Measurements from ENCODE around the gene SHISAL2A. TPM values are rescaled to one million over a fixed set of nuclear protein-coding genes. Genes with fewer than 3 reads are reported as not detected.

Gene SHISAL2A
- total RNA-seq, 1 experiment from 2014 or later: not detected

DNA sequence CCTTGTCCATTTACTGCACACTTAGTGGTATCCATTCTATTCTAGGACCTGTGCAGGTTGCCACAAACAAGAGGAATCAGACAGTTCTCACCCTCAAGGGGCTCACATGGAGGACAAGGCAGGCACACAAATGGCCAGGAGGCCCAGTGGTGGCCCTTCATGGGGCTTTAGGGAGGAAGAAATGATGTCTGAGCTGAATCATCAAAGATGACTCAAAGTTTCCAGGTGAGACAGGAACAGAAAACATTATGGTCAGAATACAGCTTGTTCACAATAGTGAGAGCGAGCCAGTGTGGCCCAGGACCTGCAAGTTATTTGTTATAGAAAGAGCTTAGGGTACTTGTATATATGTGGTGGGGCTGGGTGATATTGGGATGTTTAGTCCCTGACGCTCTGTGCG lies 26.4 kb downstream of the SHISAL2A start:
- no peak for DNase-seq (ENCODE audit: low read depth)

DNA sequence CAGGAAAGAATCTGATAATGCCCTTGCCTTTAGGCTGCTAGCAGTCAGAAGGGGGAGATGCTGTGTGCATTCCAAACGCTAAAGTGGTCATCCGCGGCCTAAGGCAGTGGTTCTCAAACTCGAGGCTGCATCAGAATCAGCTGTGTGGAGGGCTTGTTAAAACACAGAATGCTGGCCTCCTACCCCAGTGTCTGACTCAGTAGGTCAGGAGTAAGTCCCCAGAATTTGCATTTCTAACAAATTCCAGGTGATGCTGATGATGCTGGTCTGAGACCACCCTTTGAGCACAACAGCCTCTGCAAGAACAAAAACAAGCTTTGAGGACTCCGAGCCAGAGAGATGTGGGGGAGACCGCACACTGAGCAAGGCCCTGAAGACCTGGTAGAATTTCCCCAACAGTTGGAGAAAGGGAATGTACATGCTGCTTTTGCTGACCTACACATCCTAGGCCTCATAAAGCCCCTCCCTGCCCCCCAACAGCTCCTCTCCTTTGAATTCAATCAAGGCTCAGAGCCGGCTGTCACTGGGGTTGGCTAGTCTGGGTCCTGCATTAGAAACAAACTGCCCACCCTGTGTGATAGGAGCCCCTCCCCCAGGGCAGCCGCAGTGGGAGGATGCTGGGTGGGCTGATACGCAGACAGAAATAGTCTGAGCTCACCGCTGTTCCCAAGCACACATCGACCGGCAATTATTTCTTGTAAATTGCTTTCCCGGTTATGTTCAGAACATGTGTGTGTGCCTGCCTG lies 27.1 kb downstream of the SHISAL2A start:
- no peak for DNase-seq (ENCODE audit: low read depth)

DNA sequence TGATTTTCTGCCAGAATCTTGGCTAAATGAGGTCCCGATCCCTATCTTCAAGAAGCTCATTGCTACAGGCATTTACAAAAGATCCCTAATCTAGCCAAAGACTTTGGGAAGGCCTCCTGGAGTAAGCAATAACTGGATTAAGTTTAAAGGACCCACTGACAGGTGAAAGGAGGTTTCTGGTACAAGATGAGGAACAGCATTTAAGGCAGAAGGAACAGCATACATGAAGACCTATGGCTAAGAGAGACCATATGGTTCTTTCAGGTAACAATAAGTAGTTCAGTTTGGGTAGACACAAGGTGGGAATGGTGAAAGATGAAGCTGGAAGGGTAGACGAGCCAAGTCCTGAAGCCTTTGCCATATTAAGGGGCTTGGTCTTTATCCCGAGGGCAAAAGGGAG lies 27.8 kb downstream of the SHISAL2A start:
- no peak for DNase-seq (ENCODE audit: low read depth)

DNA sequence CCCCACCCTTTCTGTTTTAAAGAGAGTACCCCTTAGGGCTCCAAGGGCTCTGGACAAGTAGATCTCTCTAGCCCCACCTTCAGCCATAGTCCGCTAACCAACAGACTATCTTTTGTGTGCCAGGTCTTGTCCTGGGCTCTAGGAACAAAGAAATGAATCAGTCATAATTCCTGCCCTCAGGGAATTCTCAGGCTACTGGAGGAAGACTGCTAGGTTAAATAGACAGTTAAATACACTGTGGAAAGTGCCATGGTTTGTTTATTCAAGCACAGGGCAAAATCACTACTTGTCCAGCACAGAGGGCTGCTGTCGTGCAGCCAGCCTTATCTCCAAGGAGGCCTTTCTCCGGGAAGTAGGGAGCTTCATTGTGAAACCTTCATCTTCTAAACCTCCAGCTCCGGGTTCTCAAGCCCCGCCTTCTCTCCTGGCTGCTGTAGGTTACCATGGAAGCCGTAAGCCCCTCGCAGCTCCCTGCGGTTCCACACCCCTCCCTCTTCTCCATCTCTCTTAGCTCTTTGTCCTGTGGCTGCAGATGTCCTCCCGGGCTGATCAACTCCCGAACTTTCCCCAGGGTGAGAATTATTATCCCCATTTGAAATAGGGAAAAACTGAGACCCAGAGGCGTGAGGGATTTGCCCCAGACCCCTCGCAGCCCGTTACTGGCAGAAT lies 29.8 kb downstream of the SHISAL2A start:
- peak; percentile 68 for DNase-seq (ENCODE audit: low read depth)

DNA sequence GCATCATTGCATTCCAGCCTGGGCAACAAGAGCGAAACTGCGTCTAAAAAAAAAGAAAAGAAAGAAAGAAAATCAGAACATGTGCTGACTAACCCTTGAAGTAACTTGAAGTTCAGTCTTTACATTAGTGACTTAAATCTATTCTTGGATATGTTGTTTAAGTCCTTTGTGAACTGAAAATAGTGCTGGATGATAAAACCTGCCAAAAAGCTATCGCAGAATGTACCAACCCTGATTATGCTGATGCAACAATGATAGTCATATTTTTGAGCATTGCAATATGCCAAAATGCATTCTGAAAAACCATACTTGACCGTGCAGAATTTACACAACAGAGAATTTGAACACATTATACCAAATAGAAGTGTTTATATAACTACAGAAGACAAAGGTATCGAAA lies 30.7 kb downstream of the SHISAL2A start:
- DNase-seq (ENCODE audit: low read depth): no peak

DNA sequence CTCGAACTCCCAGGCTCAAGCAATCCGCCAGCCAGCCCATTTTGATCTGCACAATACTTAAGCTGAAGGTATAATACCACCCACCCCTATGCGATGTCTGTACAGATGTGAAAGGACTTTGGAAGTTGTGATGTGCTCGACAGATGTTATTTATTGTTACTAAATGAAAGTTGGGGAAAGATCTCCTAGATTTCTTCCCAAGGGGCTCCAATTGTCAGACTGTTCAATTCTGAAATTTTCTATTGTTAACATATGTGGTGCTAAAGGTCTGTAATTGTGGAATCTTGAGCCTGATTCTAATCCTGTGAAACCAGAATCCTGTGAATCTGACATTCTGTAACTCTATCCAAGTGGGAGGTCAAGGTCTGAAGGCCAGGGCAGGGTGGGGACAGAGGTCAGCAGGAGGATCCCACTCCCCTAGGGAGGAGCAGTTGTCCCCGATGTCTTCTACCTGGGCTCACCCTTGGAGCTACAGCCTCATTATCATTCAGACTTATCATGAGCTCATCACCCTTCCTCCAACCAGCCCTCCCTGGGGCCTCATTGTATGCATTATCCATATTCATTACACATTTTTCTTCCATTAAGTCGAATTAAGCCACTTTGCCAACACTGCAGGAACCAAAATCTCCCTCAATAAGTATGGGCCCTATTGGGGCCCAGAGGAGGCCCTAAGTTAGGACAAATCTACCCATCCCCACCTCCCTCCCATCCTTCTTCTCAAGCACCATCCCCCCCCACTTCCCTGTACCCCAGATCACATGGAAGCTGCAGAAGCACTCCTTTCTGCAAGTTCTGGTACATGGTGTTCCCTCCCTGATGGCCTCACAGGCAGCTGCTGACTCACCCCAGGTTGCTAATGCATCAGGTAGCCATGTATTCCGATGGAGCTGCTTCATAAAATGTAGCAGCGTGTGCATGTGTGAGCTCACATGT lies 32.3 kb downstream of the SHISAL2A start:
- peak; percentile 38 for DNase-seq (ENCODE audit: low read depth)

DNA sequence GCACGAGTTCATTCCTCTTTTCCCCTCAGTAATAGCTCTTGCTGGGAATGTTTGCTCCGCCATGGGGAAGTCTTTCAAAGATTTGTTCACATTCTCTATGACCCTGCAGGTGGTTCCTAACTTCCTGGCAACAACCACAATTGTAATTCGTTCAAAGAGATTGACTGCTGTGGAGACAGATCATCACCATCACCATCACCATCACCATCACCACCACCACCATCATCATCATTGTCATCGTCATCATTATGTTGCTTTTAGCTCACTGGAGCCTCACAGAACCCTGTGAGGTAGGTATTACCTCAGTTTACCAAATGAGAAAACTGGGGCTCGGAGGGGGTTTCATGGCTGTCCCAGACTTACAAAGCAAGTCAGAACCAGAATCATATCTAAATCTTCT lies 34.3 kb downstream of the SHISAL2A start:
- no peak for DNase-seq (ENCODE audit: low read depth)

DNA sequence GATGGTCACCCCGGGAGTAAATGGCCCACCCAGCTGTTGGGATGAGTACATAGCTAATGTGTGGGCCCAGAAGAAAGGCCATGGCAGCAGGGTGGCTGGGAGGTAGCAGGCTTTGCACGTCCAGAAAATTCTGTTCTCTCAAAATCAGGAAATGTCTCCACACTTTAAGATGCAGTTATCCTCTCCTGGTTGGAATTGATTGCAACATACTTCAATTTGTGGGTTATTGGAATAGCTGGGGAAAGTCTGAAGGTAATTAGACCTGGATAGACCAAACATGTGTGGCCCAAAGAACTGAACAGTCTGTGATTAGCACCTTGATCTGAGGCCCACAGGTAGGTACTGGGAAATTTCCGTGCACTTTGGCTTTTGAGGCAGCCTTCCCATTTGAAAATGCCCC lies 35.0 kb downstream of the SHISAL2A start:
- DNase-seq (ENCODE audit: low read depth): no peak

DNA sequence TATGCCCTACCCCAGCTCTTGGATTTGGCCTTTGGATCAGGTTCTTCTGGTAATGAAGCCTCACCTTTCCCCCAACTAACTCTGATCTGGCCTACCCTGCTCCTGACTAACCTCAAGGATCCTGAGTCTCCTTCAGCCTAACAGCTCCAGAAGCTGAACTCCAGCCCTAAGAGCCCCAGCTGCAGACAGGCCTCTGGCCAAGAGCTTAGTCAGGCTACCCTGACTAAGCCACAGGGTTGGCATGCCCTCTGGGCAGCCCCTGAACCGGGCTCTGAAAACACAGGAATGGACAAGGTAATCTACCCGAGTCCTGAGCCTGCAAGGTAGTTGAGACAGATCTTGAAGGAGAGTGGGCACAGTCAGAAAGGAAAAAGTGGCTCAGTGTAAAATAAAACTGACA lies 35.7 kb downstream of the SHISAL2A start:
- no peak for DNase-seq (ENCODE audit: low read depth)

DNA sequence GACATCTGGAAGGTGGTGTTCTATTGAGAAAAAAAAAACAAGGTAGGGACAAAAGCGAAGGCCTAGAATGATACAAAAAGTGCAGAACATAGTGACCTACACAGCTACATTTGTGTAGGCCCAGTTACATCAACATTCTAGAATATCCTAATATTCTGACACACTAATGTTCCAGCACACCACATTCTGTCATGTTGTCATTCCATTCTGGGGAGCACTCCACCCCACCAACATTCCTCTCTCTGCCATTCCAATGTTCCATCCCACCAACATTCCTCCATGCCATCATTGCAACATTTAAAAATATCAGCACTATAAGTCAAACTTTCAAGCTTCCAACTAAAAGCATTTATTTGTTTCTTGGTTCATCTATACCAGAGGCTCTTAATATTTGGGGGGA lies 36.7 kb downstream of the SHISAL2A start:
- DNase-seq (ENCODE audit: low read depth): peak; percentile 58

DNA sequence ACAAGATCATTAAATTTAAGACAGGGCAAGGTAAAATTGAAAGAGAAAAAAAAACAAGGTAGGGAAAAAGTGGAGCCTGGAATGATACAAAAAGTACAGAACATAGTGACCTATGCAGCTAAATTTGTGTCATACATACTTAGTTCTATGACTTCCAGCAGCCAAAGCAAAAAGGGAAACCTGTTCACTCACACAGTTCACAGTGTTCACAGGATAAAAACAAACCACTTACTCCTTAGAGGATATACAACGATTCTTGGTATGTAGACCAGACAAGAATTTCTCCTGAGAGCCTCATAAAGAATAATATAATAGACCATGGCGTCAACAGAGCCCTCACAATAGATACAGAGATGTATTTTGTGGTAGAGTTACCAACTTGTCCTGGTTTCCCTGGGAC lies 37.6 kb downstream of the SHISAL2A start:
- DNase-seq (ENCODE audit: low read depth): no peak

DNA sequence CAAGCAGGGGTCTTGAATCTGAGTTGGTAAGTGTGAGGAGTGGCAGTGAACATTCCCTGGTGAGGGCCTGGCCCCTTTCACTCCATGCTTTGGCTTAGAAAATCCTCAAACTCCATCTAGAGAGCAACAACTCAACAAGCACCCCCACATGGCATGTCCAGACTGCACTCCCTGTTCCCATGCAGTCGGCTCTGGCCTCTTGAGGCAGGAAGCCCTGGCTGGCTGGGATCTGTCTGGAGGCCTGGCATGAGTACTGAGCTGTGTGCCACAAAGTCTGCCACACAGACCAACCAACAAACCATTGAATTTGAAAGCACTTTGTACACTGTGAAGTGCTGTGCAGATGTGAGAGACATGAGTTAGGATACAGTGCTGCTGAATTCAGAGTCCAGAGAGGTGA lies 40.0 kb downstream of the SHISAL2A start:
- DNase-seq (ENCODE audit: low read depth): no peak

DNA sequence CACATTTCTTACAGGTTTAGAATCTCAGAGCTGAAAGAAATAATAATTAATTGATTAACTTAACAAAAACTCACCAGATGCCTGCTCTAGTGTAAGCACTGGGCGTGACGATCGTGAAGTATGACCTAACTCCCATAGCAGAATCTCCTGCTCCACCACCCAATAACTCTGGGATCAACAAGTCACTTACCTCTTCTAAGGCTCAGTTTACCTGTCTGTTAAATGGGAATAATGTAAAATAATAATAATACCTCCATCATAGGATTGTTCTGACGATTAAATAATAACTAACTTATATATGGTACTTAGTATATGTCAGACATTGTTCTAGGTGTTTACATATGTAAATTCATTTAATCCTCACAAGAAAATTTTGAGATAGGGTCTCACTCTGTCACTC lies 40.5 kb downstream of the SHISAL2A start:
- DNase-seq (ENCODE audit: low read depth): no peak

DNA sequence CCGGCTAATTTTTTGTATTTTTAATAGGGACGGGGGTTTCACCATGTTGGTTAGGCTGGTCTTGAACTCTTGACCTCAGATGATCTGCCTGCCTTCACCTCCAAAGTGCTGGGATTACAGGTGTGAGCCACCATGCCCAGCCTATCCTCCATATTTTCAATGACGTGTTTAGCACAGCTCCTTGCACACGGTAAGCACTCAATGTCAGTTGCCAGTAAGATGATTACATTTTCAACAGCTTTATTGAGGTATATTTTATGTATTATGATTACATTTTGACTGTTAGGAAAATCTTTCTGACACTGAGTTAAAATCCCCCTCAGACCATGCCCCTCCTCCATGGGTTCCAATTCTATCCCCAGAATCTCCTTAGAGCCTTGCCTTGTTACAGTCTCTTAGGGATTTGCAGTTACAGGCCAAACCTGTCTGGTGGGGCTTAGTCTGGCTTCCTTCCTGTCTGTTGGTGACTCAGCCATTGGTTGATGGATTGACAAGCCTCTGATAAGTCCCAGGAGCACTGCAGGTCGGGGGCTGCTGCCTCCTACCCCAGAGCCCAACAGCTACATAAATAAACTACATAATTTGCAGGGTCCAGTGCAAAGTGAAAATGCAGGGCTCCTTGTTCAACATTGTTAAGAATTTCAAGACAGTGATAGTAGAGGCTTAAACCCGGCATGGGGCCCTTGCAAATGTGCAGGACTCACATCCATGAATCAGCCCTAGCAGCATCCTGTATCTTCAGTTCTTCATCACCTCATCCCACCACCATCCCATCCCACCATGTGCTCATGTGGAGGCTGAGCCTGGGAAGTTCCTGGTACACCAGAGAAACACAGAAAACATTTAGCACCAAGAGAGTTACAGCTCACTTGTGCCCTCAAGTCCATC lies 41.8 kb downstream of the SHISAL2A start:
- no peak for DNase-seq (ENCODE audit: low read depth)

DNA sequence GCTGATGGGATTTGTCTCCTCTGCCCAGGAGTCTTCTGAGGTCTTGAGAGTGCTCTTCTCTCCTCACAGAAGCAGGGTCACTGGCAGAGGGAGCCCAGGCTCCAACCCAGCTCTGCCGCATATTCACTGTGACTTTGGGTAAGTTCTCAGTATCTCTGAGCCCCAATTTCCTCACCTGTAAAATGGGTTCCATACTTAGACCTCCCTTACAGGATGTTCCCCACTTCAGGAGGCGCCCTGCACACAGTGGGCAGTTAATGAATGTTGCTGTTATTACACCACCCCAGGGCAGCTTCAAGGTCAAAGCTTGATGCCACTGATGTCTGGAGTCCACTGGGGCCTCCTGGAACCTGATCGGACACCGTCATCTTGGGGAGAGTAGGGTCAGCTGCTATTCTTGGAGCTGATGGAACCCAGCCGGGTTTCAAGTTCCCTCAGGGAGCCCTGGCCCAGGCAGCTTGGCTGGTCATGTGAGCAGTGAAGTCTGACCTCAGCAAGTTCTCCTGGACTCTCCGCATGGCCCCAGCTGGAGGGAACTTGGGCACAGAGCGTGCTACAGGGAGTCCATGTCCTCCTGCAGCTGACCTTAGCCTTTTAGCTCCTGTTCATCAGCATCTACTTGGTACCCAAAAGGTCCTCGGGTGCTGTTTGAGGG lies 43.4 kb downstream of the SHISAL2A start:
- DNase-seq (ENCODE audit: low read depth): no peak

DNA sequence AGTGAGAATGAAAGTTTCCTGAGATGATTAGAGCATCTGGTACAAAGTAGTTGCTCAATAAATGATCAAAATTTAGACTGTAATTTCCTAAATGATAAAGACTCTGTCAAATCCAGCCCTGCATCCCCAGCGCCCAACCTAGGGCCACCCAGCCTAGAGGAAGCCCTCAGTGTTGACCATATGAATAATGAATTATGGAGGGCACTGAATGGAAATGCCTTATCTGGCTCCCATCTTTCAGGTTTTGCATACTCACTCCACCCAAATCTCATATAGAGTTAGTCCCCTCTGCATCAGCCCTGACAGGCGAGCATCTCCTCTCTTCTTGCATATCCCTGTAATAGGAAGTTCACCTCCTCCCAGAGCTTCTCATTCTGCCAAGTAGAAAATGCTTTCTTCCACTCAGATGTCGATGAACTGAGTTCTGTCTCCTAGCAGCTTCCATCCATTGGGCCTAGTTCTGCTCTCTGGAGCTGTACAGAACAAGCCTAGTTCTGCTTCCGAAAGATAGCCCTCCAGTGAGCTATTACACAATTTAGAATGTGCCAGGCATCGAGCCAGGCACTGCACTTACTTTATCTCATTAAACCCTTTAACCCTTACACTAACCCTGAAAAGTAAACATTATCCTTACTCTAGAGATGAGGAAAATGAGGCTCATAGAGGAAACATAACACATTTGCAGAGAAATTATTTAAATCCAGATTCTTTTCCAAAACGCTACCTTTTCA lies 44.3 kb downstream of the SHISAL2A start:
- no peak for DNase-seq (ENCODE audit: low read depth)

DNA sequence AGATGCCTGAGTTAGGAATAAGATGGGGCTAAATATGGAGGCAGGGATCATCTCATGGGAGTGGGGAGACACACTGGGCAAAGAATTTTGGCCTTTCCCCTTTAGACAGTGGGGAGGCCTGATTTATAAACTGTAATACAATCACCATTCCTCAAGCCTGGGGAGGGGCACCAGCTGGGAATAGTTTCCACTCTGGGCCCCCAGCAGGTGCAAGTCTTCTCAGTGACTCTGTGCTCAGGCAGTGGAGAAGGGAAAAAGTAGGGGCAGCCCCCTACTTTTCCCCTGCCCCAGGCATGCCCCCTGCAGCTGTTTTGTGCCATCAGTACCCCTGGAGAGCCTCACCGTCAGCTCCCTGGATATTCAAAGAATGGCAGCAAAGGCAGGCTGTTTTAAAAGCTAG lies 46.1 kb downstream of the SHISAL2A start:
- no peak for DNase-seq (ENCODE audit: low read depth)

DNA sequence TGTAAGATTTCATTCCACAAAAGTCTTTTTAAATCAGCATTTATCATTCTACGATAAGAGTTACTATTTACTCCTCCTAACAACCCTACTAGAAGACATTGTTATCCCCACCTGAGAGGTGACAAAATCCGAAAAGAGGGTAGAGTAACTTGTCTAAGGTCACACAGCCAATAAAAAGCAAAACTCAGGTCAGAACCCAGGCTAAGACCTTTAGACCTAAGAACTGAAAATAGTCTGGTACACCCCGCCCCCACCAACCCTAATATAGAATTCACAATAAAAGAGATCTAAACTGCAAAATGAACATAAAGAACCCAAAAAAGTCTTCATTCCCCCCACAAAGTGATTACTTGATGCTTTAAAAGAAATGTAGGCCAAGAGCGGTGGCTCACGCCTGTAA lies 46.5 kb downstream of the SHISAL2A start:
- no peak for DNase-seq (ENCODE audit: low read depth)

DNA sequence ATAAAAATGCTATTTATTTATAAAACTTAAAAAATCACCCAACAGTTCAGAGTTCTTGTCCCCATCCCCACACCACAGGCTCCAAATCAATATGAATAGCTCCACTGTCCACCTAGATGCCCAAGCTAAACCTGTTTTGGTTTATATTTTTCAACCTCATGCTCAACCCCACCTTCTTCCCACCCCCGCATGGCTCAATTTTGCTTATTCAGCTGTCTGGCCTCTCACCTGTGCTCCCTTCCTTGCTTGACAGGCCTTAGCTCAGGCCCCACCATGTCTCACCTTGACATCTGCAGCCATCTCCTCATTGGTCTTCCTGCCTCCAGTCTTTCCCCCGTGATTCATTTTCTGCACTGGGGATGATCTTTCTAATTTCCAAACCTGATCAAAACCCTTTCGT lies 47.4 kb downstream of the SHISAL2A start:
- DNase-seq (ENCODE audit: low read depth): no peak

DNA sequence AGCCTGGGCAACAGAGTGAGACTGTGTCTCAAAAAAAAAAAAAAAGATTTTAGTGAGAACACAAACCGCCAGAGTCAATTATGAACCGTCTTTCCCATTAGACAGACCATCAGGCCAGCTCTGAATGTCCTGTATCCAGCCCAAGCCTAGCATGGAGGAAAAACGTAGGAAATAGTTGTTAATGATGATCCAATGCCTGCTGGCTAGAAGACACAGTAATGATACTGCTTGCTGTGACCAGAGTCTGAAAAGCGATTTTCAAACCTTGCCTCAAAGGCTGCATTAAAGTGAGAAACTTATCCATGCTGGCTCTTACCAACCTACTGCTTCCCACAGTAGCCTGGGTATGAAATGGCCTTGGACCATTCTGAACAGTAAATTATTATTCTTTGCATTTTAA lies 48.2 kb downstream of the SHISAL2A start:
- DNase-seq (ENCODE audit: low read depth): no peak

Data from LHCN-M2 (cell line).